H9 (cell line): ENCODE data around the gene SNORC. TPM values are rescaled to one million over a fixed set of nuclear protein-coding genes. Genes with fewer than 3 reads are reported as not detected.

ENCODE experiments used
- DNase-seq: peaks from one replicate; pipeline ENCODE4 v3.0.0-alpha.2; 2017
- H2AFZ ChIP-seq: one replicate; pipeline ENCODE4 v1.6.1; 2013; ENCODE audit warnings: mild to moderate bottlenecking, low read length, control low read depth, moderate library complexity
- H2AK5ac ChIP-seq: 2 replicates; pipeline ENCODE4 v1.6.1; 2013; ENCODE audit warnings: low read length, control low read depth, mixed read lengths; ENCODE audit not compliant: insufficient read length
- H2BK120ac ChIP-seq: one replicate; pipeline ENCODE4 v1.6.1; 2013; ENCODE audit warnings: low read depth, mild to moderate bottlenecking, low read length, control low read depth, inconsistent platforms; ENCODE audit not compliant: poor library complexity, severe bottlenecking
- H2BK12ac ChIP-seq: 2 replicates; pipeline ENCODE4 v1.6.1; 2013; ENCODE audit warnings: low read length, control low read depth, mixed read lengths, low read depth; ENCODE audit not compliant: insufficient read length
- H2BK15ac ChIP-seq: 2 replicates; pipeline ENCODE4 v1.6.1; 2013; ENCODE audit warnings: low read depth, low read length, control low read depth
- H2BK20ac ChIP-seq: one replicate; pipeline ENCODE4 v1.6.1; 2013; ENCODE audit warnings: low read depth, mild to moderate bottlenecking, low read length, control low read depth, inconsistent platforms; ENCODE audit not compliant: poor library complexity, severe bottlenecking
- H2BK5ac ChIP-seq: 2 replicates; pipeline ENCODE4 v1.6.1; 2013; ENCODE audit warnings: low read length, control low read depth, mixed read lengths; ENCODE audit not compliant: insufficient read length
- H3K14ac ChIP-seq: 2 replicates; pipeline ENCODE4 v1.6.1; 2013; ENCODE audit warnings: low read length, control low read depth; ENCODE audit not compliant: insufficient read depth
- H3K18ac ChIP-seq: 2 replicates; pipeline ENCODE4 v1.6.1; 2013; ENCODE audit warnings: low read depth, mild to moderate bottlenecking, mixed read lengths, low read length, control low read depth; ENCODE audit not compliant: insufficient read length
- H3K23ac ChIP-seq: 2 replicates; pipeline ENCODE4 v1.6.1; 2013; ENCODE audit warnings: low read length, control low read depth, mixed read lengths, low read depth; ENCODE audit not compliant: insufficient read length
- H3K23me2 ChIP-seq: 2 replicates; pipeline ENCODE4 v1.6.1; 2013; ENCODE audit warnings: low read depth, mild to moderate bottlenecking, mixed read lengths, low read length, control low read depth; ENCODE audit not compliant: insufficient read length, poor library complexity, severe bottlenecking
- H3K27ac ChIP-seq: 2 replicates; pipeline ENCODE4 v1.5.1; 2013; ENCODE audit warnings: low read length, control low read depth, mixed read lengths, low read depth; ENCODE audit not compliant: insufficient read length
- H3K27me3 ChIP-seq: 2 replicates; pipeline ENCODE4 v1.6.1; 2013; ENCODE audit warnings: low read length, control low read depth, inconsistent platforms; ENCODE audit not compliant: insufficient read depth
- H3K4ac ChIP-seq: 2 replicates; pipeline ENCODE4 v1.6.1; 2013; ENCODE audit warnings: low read depth, mild to moderate bottlenecking, control low read depth, inconsistent platforms, low read length, moderate library complexity
- H3K4me1 ChIP-seq: 2 replicates; pipeline ENCODE4 v1.6.1; 2013; ENCODE audit warnings: low read length, control low read depth, inconsistent platforms; ENCODE audit not compliant: insufficient read depth
- H3K4me2 ChIP-seq: 2 replicates; pipeline ENCODE4 v1.6.1; 2013; ENCODE audit warnings: low read length, control low read depth, mixed read lengths; ENCODE audit not compliant: insufficient read length, insufficient read depth
- H3K56ac ChIP-seq: 2 replicates; pipeline ENCODE4 v1.6.1; 2013; ENCODE audit warnings: low read depth, mild to moderate bottlenecking, mixed read lengths, low read length, control low read depth; ENCODE audit not compliant: insufficient read length
- H3K79me1 ChIP-seq: 2 replicates; pipeline ENCODE4 v1.6.1; 2013; ENCODE audit warnings: low read depth, mild to moderate bottlenecking, moderate library complexity, low read length, control low read depth, inconsistent platforms; ENCODE audit not compliant: insufficient read depth, poor library complexity, severe bottlenecking
- H3K79me2 ChIP-seq: 2 replicates; pipeline ENCODE4 v1.6.1; 2013; ENCODE audit warnings: low read length, control low read depth, inconsistent platforms; ENCODE audit not compliant: insufficient read depth
- H3K9ac ChIP-seq: 2 replicates; pipeline ENCODE4 v1.6.1; 2013; ENCODE audit warnings: low read length, control low read depth, mixed read lengths; ENCODE audit not compliant: insufficient read length; ENCODE audit errors: extremely low read depth
- H3K9me3 ChIP-seq: one replicate; pipeline ENCODE4 v1.6.1; 2013; ENCODE audit warnings: low read depth, low read length, inconsistent platforms; ENCODE audit not compliant: control insufficient read depth
- H3T11ph ChIP-seq: one replicate; pipeline ENCODE4 v1.6.1; 2013; ENCODE audit warnings: mild to moderate bottlenecking, low read length, control low read depth, inconsistent platforms
- H4K20me1 ChIP-seq: one replicate; pipeline ENCODE4 v1.6.1; 2013; ENCODE audit not compliant: control insufficient read depth, insufficient read length, insufficient read depth
- H4K5ac ChIP-seq: 2 replicates; pipeline ENCODE4 v1.6.1; 2013; ENCODE audit warnings: low read depth, mild to moderate bottlenecking, mixed read lengths, low read length, control low read depth; ENCODE audit not compliant: insufficient read length
- H4K8ac ChIP-seq: replicated peaks from 2 replicates; pipeline ENCODE4 v1.6.1; 2013; ENCODE audit warnings: low read length, control low read depth, mixed read lengths, low read depth; ENCODE audit not compliant: insufficient read length
- H4K91ac ChIP-seq: 2 replicates; pipeline ENCODE4 v1.6.1; 2013; ENCODE audit warnings: low read depth, mild to moderate bottlenecking, moderate library complexity, mixed read lengths, low read length, control low read depth; ENCODE audit not compliant: insufficient read length
- H3K27ac Mint-ChIP-seq, 3 experiments: 2 replicates in 2 of 3; 3 replicates in 1 of 3; pipeline ENCODE4 v1.8.0; 2020 to 2021; ENCODE audit warnings: mixed read lengths in 3 of 3, mild to moderate bottlenecking in 1 of 3, moderate library complexity in 1 of 3
- H3K27me3 Mint-ChIP-seq: 2 replicates; pipeline ENCODE4 v1.8.0; 2021; ENCODE audit warnings: low read depth, mild to moderate bottlenecking, moderate library complexity, mixed read lengths
- H3K36me3 Mint-ChIP-seq, 3 experiments: 2 replicates in 2 of 3; 3 replicates in 1 of 3; pipeline ENCODE4 v1.8.0; 2020 to 2021; ENCODE audit warnings: low read depth in 3 of 3, mixed read lengths in 3 of 3; ENCODE audit not compliant: insufficient read depth in 1 of 3
- H3K4me1 Mint-ChIP-seq, 2 experiments: 2 replicates each; pipeline ENCODE4 v1.8.0; 2020; ENCODE audit warnings: mixed read lengths in 2 of 2
- H3K4me3 Mint-ChIP-seq, 2 experiments: 2 replicates in 1 of 2; 3 replicates in 1 of 2; pipeline ENCODE4 v1.8.0; 2020 to 2021; ENCODE audit warnings: mild to moderate bottlenecking in 2 of 2, mixed read lengths in 2 of 2, moderate library complexity in 1 of 2
- H3K9me3 Mint-ChIP-seq, 2 experiments: 2 replicates in 1 of 2; 3 replicates in 1 of 2; pipeline ENCODE4 v1.8.0; 2020; ENCODE audit warnings: mild to moderate bottlenecking in 2 of 2, mixed read lengths in 2 of 2, moderate library complexity in 1 of 2
- WGBS: extraction: QIAGEN DNeasy Blood & Tissue Kit; methylation state at CpG from one replicate; pipeline ENCODE4 v1.1.7; 2013; ENCODE audit warnings: missing lambda C conversion rate, low lambda C conversion rate, mixed read lengths; ENCODE audit not compliant: insufficient read length; ENCODE audit errors: extremely low coverage; 5-methylcytosine and 5-hydroxymethylcytosine counted together
- total RNA-seq: library from RNA; stranded (reverse); gene quantifications from 2 replicates; pipeline ENCODE4 v1.2.1, GENCODE V29; 2021
- TF ChIP-seq, protein P1 (sequence below): fragments of 200-600 bp; sonication (generic); conservative IDR thresholded peaks from 3 replicates; pipeline ENCODE4 v1.8.0; 2021; ENCODE audit warnings: antibody characterized with exemption, mild to moderate bottlenecking

SNORC gene
- total RNA-seq, 1 experiment from 2014 or later, result 1.1 TPM

GRCh38 chr2:232859385-232859916 lies 10.6 kb upstream of the SNORC start:
- Histone ChIP-seq H3K79me2 (no peaks in the 10 kb centered on the region), H2AFZ (no peak overlapping the region), H3K9ac (no peak overlapping the region), H3K9me3 (no peaks in the 10 kb centered on the region), H4K20me1 (no peaks in the 10 kb centered on the region), H3K27me3 (no peaks in the 10 kb centered on the region), H3T11ph (no peak overlapping the region), H2BK20ac (no peak overlapping the region), H3K27ac (no peak overlapping the region), H3K14ac (no peak overlapping the region), H2BK5ac (no peak overlapping the region), H3K4me2 (no peak overlapping the region), H3K23me2 (peaks cover 2% of the 10 kb centered on the region), H4K8ac (no peak overlapping the region), H4K91ac (no peak overlapping the region), H3K56ac (no peak overlapping the region), H4K5ac (no peak overlapping the region), H3K79me1 (no peaks in the 10 kb centered on the region), H3K18ac (no peak overlapping the region), H2BK12ac (no peak overlapping the region), H2AK5ac (no peak overlapping the region), H2BK15ac (no peak overlapping the region), H3K23ac (no peak overlapping the region), H3K4me1 (no peaks in the 10 kb centered on the region), H2BK120ac (no peak overlapping the region), H3K4ac (no peak overlapping the region)
- WGBS, result no CpG with 5 or more reads among the region's 4 CpGs
- Mint-ChIP-seq H3K27ac (no peak overlapping the region), H3K4me1 (no peaks in the 10 kb centered on the region), H3K9me3 (no peaks in the 10 kb centered on the region), H3K36me3 (peaks cover 19 to 41% (median 34%) of the 10 kb centered on the region in 3 experiments), H3K4me3 (no peak overlapping the region), H3K27me3 (no peaks in the 10 kb centered on the region)
- no peak for DNase-seq
- TF ChIP-seq, protein P1, sequence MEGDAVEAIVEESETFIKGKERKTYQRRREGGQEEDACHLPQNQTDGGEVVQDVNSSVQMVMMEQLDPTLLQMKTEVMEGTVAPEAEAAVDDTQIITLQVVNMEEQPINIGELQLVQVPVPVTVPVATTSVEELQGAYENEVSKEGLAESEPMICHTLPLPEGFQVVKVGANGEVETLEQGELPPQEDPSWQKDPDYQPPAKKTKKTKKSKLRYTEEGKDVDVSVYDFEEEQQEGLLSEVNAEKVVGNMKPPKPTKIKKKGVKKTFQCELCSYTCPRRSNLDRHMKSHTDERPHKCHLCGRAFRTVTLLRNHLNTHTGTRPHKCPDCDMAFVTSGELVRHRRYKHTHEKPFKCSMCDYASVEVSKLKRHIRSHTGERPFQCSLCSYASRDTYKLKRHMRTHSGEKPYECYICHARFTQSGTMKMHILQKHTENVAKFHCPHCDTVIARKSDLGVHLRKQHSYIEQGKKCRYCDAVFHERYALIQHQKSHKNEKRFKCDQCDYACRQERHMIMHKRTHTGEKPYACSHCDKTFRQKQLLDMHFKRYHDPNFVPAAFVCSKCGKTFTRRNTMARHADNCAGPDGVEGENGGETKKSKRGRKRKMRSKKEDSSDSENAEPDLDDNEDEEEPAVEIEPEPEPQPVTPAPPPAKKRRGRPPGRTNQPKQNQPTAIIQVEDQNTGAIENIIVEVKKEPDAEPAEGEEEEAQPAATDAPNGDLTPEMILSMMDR, result no peak
